GM18870 (cell line): ENCODE measurements around the gene RBM34.
"Not testable (repeated sequence)": the region's sequence is repeated elsewhere in the genome, so short reads cannot be mapped to it uniquely, and the experiment has no call there.

Experiments
- ATAC-seq: cut with Tn5 transposase; IDR thresholded peaks from one replicate; pipeline ENCODE4 v1.9.1; 2021; ENCODE audit warnings: moderate library complexity; ENCODE audit not compliant: unreplicated experiment

RBM34 gene, protein sequence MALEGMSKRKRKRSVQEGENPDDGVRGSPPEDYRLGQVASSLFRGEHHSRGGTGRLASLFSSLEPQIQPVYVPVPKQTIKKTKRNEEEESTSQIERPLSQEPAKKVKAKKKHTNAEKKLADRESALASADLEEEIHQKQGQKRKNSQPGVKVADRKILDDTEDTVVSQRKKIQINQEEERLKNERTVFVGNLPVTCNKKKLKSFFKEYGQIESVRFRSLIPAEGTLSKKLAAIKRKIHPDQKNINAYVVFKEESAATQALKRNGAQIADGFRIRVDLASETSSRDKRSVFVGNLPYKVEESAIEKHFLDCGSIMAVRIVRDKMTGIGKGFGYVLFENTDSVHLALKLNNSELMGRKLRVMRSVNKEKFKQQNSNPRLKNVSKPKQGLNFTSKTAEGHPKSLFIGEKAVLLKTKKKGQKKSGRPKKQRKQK

DNA sequence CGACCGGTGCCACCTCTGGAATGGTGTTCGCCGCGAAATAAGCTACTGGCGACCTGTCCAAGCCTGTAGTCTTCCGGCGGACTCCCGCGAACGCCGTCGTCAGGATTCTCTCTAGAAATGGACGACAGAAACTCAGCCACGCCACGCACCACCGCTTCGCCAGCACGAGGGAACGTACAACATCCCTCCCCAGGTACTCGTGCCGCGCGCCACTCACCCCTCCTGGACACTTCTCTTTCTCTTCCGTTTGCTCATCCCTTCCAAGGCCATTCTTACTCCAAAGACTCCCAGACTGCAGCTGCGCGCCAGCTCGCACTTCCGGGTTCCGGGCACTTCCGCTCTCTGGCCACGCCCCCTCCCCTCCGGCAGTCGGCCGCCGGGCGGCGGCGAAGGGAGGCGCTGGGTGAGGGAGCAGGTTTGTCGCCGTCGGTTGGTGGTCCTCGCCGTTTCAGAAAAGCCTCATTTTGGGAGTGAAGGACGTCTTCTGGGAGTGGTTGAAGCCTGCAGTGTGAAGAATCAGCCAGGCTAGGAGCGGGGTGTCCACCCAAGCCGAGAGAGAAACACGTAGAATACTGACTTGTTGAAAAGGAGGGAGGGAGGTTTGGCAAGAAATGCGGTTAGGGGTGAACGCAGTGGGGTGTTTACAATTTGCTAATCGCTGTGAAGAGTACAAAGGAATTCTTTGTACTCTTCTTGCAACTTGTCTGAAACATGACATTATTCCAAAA lies at the start of gene RBM34:
Gene RBM34, minus strand, starts transcription at position 294 of the 728 bp plus-strand sequence. Its CDS starts 24 bp downstream, at position 270.
- peak; percentile 85 for ATAC-seq

- ATAC-seq: no peak
Measured at GRCh38 chr1:235207209-235207565, 46.1 kb upstream of the RBM34 start.

- no peak for ATAC-seq
Measured at GRCh38 chr1:235206533-235207208, 45.6 kb upstream of the RBM34 start.

DNA sequence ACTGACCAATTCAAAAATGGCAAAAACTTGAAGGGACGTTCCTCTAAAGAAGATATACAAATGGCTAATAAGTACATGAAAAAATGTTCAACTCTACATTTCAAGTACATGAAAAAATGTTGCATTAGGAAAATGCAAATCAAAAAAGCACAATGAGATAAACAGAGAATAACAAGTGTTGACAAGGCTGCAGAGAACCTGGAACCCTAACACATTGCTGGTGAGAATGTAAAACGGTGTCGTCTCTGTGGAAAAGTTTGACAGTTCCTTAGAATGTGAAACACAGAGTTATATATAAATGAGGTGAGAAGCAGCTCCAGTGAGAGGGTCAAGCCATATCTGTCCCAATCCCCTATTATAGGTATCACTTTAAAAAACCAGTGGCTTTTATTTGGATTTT lies 44.6 kb upstream of the RBM34 start:
- ATAC-seq: no peak

- ATAC-seq: no peak
Measured at GRCh38 chr1:235203428-235203827, 42.4 kb upstream of the RBM34 start.

DNA sequence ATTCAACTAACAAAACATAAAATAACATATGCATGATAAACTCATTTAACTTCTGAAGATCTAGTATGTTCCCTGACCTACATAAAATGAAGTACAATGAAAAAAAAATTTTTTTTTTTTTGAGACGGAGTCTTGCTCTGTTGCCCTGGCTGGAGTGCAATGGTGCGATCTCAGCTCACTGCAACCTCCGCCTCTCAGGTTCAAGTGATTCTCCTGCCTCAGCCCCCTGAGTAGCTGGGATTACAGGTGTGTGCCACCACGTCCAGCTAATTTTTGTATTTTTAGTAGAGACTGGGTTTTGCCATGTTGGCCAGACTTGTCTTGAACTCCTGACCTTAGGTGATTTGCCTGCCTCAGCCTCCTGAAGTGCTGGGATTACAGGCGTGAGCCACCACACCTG lies 41.4 kb upstream of the RBM34 start:
- ATAC-seq: not testable (repeated sequence)

DNA sequence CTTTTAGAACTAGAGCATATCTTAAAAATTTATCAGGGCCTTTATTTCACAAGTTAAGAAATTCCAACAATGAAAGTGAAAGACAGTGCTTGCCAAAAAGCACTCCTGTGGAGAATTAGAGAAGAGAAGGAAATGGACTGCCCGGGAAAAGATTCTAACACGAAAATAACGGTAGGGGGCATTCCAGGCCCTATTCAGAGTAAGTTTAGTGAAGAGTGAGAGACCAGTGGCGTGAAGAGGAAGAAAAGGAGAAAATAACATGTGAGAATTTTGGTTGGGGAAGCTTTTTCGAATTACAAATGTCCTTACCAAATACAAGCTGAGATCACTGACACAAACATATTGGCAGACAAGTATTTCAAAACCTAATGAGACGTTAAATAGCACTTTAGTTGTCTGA lies 38.4 kb upstream of the RBM34 start:
- ATAC-seq: no peak

GRCh38 chr1:235190431-235190830 lies 29.4 kb upstream of the RBM34 start:
- ATAC-seq: no peak

DNA sequence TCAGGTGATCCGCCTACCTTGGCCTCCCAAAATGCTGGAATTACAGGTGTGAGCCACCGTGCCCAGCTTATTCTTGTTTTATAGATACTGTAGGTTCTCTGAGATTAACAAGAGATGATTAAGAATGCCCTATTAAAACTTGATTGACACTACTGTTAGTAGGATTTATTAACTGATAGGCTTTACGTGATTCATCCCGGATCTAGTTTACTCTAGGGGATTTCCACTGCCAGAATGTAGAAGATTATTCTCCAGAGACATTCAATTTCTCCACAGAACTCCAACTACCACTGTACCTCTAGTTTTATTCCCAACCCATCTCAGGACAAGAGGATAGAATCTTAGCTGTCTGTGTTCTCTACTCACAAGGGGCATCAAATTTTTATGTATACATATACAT lies 26.3 kb upstream of the RBM34 start:
- ATAC-seq: no peak

GRCh38 chr1:235181561-235182245 lies 20.7 kb upstream of the RBM34 start:
- no peak for ATAC-seq

DNA sequence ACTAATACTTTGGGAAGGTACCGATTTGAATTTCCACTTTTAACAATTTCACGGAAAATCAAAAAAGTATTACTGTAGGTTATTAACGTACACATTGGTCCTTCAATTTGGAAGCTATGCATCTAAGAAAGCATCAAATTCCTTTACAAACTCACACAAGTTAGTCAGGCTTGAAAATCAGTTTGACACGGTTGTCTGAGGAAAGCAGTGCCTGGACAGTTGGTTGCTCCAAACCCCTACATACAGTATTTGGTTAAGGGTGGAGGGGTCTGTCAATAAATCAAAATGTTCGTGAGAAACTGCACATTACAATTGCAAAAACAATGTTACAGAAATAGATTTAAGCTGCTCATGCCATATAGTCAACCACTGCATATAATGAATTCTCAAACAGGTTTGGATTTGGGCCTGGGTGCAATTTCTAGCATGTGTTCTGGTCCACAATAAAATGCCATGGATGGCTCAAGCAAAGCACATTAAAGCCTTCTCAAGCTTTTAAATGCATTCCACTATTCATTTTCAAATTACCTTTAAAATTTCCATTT lies 19.9 kb upstream of the RBM34 start:
- ATAC-seq: no peak

- no peak for ATAC-seq
Measured at GRCh38 chr1:235176486-235176885, 15.4 kb upstream of the RBM34 start.

GRCh38 chr1:235169986-235170385 lies 8.9 kb upstream of the RBM34 start:
- ATAC-seq: no peak

GRCh38 chr1:235168375-235168774 lies 7.3 kb upstream of the RBM34 start:
- no peak for ATAC-seq

GRCh38 chr1:235161685-235162327 lies 756 bp upstream of the RBM34 start:
- ATAC-seq: no peak

- ATAC-seq: peak; percentile 5
Measured at GRCh38 chr1:235160383-235160956, 580 bp downstream of the RBM34 start.

GRCh38 chr1:235159930-235160329 lies 1.1 kb downstream of the RBM34 start:
- not testable (repeated sequence) for ATAC-seq

DNA sequence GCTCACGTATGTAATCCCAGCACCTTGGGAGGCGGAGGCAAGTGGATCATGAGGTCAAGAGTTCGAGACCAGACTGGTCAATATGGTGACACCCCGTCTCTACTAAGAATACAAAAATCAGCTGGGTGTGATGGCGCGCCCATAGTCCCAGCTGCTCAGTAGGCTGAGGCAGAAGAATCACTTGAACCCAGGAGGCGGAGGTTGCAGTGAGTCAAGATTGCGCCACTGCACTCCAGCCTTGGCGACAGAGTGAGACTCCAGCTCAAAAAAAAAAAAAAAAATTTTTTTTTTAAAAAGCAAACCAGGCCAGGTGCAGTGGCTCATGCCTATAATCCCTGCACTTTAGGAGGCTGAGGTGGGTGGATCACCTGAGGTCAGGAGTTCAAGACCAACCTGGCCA lies 1.8 kb downstream of the RBM34 start:
- ATAC-seq: not testable (repeated sequence)

GRCh38 chr1:235158680-235159079 lies 2.4 kb downstream of the RBM34 start:
- no peak for ATAC-seq

GRCh38 chr1:235157150-235157549 lies 3.9 kb downstream of the RBM34 start:
- ATAC-seq: no peak
